Upper lobe of left lung (tissue), 6 donors: Measurements from ENCODE around the gene GALK1. TPM values are rescaled to one million over a fixed set of nuclear protein-coding genes. Genes with fewer than 3 reads are reported as not detected.

Experiments
- ATAC-seq, 2 donors: fragments of 200-7000 bp; cut with Tn5 transposase; one replicate each; pipeline ENCODE4 v1.9.1; 2022; ENCODE audit warnings: mild to moderate bottlenecking in 2 of 2, moderate library complexity in 2 of 2; ENCODE audit not compliant: low FRiP score in 2 of 2
- DNase-seq, 2 donors: peaks; one replicate each; pipeline ENCODE4 v3.0.0-alpha.2; 2019 to 2020
- H3K27ac ChIP-seq, 4 donors: fragments of 200-600 bp; sonication (generic); one replicate each; pipeline ENCODE4 v1.5.1; 2016 to 2019
- H3K27me3 ChIP-seq, 4 donors: fragments of 200-600 bp; sonication (generic); one replicate each; pipeline ENCODE4 v1.5.1; 2017 to 2019
- H3K36me3 ChIP-seq, 4 donors: fragments of 200-600 bp; sonication (generic); one replicate each; pipeline ENCODE4 v1.5.1; 2016 to 2019
- H3K4me1 ChIP-seq, 4 donors: fragments of 200-600 bp; sonication (generic); one replicate each; pipeline ENCODE4 v1.5.1; 2018 to 2019
- H3K4me3 ChIP-seq, 4 donors: fragments of 200-600 bp; sonication (generic); one replicate each; pipeline ENCODE4 v1.5.1; 2017 to 2019; ENCODE audit warnings: mild to moderate bottlenecking in 2 of 4, moderate library complexity in 1 of 4
- H3K9me3 ChIP-seq, 4 donors: fragments of 200-600 bp; sonication (generic); one replicate each; pipeline ENCODE4 v1.5.1; 2018 to 2019
- CTCF ChIP-seq, 6 experiments: fragments of 450-650 bp in 4 of 6; fragments of 200-600 bp in 2 of 6; sonication (generic) in 2 of 6; IDR thresholded peaks; one replicate each; pipeline ENCODE4 v1.5.1; 2016 to 2019; ENCODE audit warnings: antibody characterized with exemption in 6 of 6
- EP300 ChIP-seq, 4 donors: sonication (generic); formaldehyde crosslinking; IDR thresholded peaks; one replicate each; pipeline ENCODE4 v1.5.1; 2017; ENCODE audit warnings: antibody characterized with exemption in 4 of 4, control low read depth in 2 of 4
- POLR2A ChIP-seq, 4 donors: fragments of 450-650 bp; IDR thresholded peaks; one replicate each; pipeline ENCODE4 v1.5.1; 2016 to 2017; ENCODE audit warnings: antibody characterized with exemption in 4 of 4, mild to moderate bottlenecking in 2 of 4
- POLR2AphosphoS5 ChIP-seq, 2 donors: sonication (generic); formaldehyde crosslinking; IDR thresholded peaks; one replicate each; pipeline ENCODE4 v1.5.1; 2017; ENCODE audit warnings: antibody characterized with exemption in 2 of 2
- WGBS, 2 donors: methylation state at CpG; one replicate each; pipeline ENCODE4 v1.1.5; 2017 to 2018; 5-methylcytosine and 5-hydroxymethylcytosine counted together
- total RNA-seq, 6 donors: library from RNA; depleted of rRNA in 4 of 6; stranded (reverse); fragments of >200 nt in 4 of 6; gene quantifications; one replicate each; pipeline versions ENCODE4 v1.1.0 to v1.2.1, GENCODE V29; 2016 to 2021
- donor health status: DM: no; HTN: no; CAD: no; lungs with moderate emphysema.
- donor health status: DM: no; HTN: yes; CAD: no; lungs with severe emphysema.

The GALK1 gene
- total RNA-seq, 6 donors from 2014 or later = 18.9 to 65.7 (median 40.6) TPM

GRCh38 chr17:75784473-75785015, 19.6 kb upstream of the GALK1 start, which contains the start of gene UNK:
Gene UNK (plus strand): TSS chr17:75784806. CDS start chr17:75784881, 75 bp downstream.
- no peaks in the 10 kb centered on the region for H3K36me3 ChIP-seq
- DNase-seq = peak; percentile 98 to 99
- no peaks in the 10 kb centered on the region for H3K27me3 ChIP-seq
- peak; percentile 96 to 97 for ATAC-seq
- peak within 1 kb of the TSS; percentile 53 to 74 (median 66) for H3K4me3 ChIP-seq
- peaks cover 37 to 63% (median 38%) of the 10 kb centered on the region in 4 donors for H3K4me1 ChIP-seq
- peak within 1 kb of the TSS; percentile 99 to 100 (median 99) for H3K27ac ChIP-seq
- peak; percentile 82 to 83 for TF ChIP-seq POLR2AphosphoS5 (IDR thresholded peaks at IDR 0.05)
- TF ChIP-seq EP300 (IDR thresholded peaks at IDR 0.05) = peak in 1 of 4 donors; percentile 75
- TF ChIP-seq CTCF (IDR thresholded peaks at IDR 0.05) = peak in 2 of 6 experiments; percentile 30 to 42
- peak in 3 of 4 donors; percentile 65 to 77 (median 66) for TF ChIP-seq POLR2A (IDR thresholded peaks at IDR 0.05)
- no peaks in the 10 kb centered on the region for H3K9me3 ChIP-seq
- 0% methylated on average over 7 to 37 of the region's 45 CpGs for WGBS, 2 donors

GRCh38 chr17:75783803-75784472, 18.9 kb upstream of the GALK1 start:
- Histone ChIP-seq H3K4me1 (peaks cover 37 to 58% (median 38%) of the 10 kb centered on the region in 4 donors), H3K4me3 (peak overlapping the region in 3 of 4 donors; percentile 53 to 69 (median 64)), H3K27ac (peak overlapping the region; percentile 99 to 100 (median 99)), H3K9me3 (no peaks in the 10 kb centered on the region), H3K27me3 (no peaks in the 10 kb centered on the region), H3K36me3 (peaks cover 0 to 2% (median under 1%) of the 10 kb centered on the region in 4 donors)
- ATAC-seq (peak in 1 of 2 donors; percentile 0), DNase-seq (peak; percentile 14 to 45)
- TF ChIP-seq EP300 (IDR thresholded peaks at IDR 0.05) = no peak
- TF ChIP-seq POLR2A (IDR thresholded peaks at IDR 0.05) = peak in 1 of 4 donors; percentile 15
- 54 to 68% methylated on average over 17 to 20 of the region's 20 CpGs for WGBS, 2 donors

DNA sequence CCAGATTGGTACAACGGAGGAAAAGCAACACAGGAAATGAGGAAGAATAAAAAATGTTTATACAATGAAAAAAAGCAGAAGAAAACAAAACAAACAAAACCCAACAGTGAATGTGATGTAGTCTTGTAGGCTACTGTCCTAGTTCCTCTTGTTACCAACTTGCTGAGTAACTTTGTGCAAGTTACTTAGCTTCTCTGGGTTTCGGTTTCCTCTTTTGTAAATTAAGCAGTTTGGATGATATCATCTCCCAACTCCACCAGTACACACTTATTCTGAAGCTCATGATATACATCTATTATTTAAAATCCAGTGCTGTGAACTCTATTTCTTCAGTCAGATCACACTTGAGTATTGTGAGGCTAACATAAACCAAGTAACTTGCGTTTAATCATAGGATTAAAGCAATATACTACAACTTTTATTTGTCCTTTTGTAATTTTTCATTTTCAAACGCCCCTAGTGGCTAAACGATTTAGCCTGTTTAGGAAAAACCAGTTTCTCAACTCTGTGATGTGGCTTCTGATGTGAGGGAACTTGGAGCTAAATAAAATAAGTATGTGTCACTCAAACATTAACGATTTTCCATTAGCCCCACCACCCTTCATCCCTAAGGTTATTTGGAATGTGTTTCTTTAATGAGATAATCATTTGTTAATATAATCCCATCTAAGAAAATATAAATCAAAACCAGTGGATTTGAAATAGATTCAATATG, 18.2 kb upstream of the GALK1 start:
- TF ChIP-seq POLR2A (IDR thresholded peaks at IDR 0.05) = no peak
- peak; percentile 65 to 87 (median 74) for TF ChIP-seq CTCF (IDR thresholded peaks at IDR 0.05)
- peak in 1 of 2 donors; percentile 46 for TF ChIP-seq POLR2AphosphoS5 (IDR thresholded peaks at IDR 0.05)
- DNase-seq = no peak
- peak overlapping the region; percentile 99 to 100 (median 99) for H3K27ac ChIP-seq

DNA sequence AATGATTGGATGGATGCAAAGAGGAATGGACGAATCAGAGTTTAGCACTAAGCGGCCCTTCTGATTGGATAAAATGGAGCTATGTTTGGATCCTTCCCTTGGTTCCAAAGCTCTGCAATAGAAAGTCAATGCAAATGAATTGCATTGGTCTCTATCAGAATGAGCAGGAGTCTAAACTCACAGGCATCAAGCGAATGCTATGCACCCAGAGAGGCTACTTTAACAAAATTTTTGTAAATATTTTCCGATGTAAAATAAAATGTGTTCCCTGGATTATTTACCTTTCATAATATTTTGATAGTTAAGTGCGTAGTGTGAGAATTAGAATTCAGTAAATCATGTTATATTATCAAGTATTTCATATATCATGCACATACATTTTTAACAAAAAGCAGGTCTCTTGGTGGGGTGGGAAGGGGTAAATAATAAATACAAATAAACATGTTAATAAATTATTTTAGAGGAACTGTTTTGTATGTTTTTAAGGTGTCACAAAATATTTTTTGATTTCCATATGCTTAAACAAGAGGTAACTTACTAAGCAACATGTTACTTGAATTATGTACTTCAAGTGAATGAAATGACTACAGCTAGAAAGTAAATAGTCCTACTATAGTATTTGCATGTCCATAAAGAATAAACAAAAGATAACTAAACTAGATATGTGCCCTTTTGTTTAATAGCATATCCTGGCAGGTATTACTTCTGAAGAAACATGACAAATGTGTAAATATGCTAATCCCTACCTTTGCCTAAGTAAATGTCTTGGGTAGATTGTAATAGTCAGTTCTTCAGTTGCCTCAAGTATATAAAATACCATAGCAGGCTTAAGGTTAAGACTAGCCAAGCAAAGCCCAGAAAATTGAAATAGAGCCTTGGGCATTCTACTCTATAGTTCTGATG, 15.2 kb upstream of the GALK1 start:
- Histone ChIP-seq H3K27ac (peak overlapping the region in 3 of 4 donors; percentile 99), H3K27me3 (no peaks in the 10 kb centered on the region), H3K4me1 (peaks cover 37 to 62% (median 44%) of the 10 kb centered on the region in 4 donors), H3K36me3 (peaks cover 11 to 39% (median 18%) of the 10 kb centered on the region in 4 donors), H3K4me3 (peak overlapping the region in 1 of 4 donors; percentile 89), H3K9me3 (no peaks in the 10 kb centered on the region)
- ATAC-seq (no peak), DNase-seq (no peak)
- TF ChIP-seq EP300 (IDR thresholded peaks at IDR 0.05) (no peak), CTCF (IDR thresholded peaks at IDR 0.05) (no peak), POLR2A (IDR thresholded peaks at IDR 0.05) (no peak), POLR2AphosphoS5 (IDR thresholded peaks at IDR 0.05) (no peak)
- WGBS, 2 donors = 21 to 23% methylated on average over 5 of the region's 5 CpGs

More for the DNA sequence above, 18.2 kb upstream of the GALK1 start:
- WGBS, 2 donors = 4 to 6% methylated on average over 6 of the region's 6 CpGs
- Histone ChIP-seq H3K4me3 (peak overlapping the region in 2 of 4 donors; percentile 26 to 64), H3K36me3 (peaks cover 5 to 9% (median 8%) of the 10 kb centered on the region in 4 donors), H3K27me3 (no peaks in the 10 kb centered on the region), H3K4me1 (peaks cover 33 to 57% (median 38%) of the 10 kb centered on the region in 4 donors), H3K9me3 (no peaks in the 10 kb centered on the region)
- no peak for ATAC-seq
